HCT116 (cell line): ENCODE data around the gene CD58. TPM values are rescaled to one million over a fixed set of nuclear protein-coding genes. Genes with fewer than 3 reads are reported as not detected.

Source experiments
- ATAC-seq: fragments of 200-7000 bp; cut with Tn5 transposase; 2 replicates; pipeline ENCODE4 v1.9.1; 2020; ENCODE audit warnings: mild to moderate bottlenecking, moderate library complexity
- BruUV-seq: library from RNA; stranded (reverse); fragments of 400-500 nt; replicated peaks from 2 replicates; lab custom pipeline; 2021; lab: Mats Ljungman, UMichigan
- CTCF ChIA-PET: fragments of 300-600 bp; sonication (Branson Sonifier 250); formaldehyde crosslinking; loops from one replicate; lab custom pipeline; 2021; ENCODE audit warnings: antibody characterized with exemption; lab: Charles Lee
- POLR2A ChIA-PET: fragments of 300-600, 350-600 bp; sonication (Branson Sonifier 250); formaldehyde crosslinking; loops from one replicate; lab custom pipeline; 2021; ENCODE audit warnings: antibody characterized with exemption; lab: Charles Lee
- RAD21 ChIA-PET, 2 experiments: fragments of 300-600 bp; sonication (Branson Sonifier 250); formaldehyde crosslinking; loops; one replicate each; lab custom pipeline; 2023; ENCODE audit warnings: low total read pairs in 2 of 2; ENCODE audit not compliant: uncharacterized antibody in 2 of 2, unreplicated experiment in 2 of 2, low non-redundant PET in 1 of 2; lab: Charles Lee
- DNase-seq: peaks from one replicate; pipeline ENCODE4 v3.0.0-alpha.2; 2010; ENCODE audit warnings: low read depth, low spot score
- H2AFZ ChIP-seq: fragments of 200-600 bp; shearing (Covaris generic), sonication (generic); 2 replicates; pipeline ENCODE4 v1.6.1; 2017; ENCODE audit warnings: low read depth, mixed run types, mixed read lengths, antibody characterized with exemption, low read length; ENCODE audit not compliant: poor library complexity, severe bottlenecking
- H3K27ac ChIP-seq: 2 replicates; pipeline ENCODE4 v1.5.1; 2012; ENCODE audit warnings: low read depth, low read length
- H3K27me3 ChIP-seq: fragments of 200-600 bp; sonication (generic); 2 replicates; pipeline ENCODE4 v1.6.1; 2016; ENCODE audit warnings: mixed run types, low read length, mixed read lengths; ENCODE audit not compliant: insufficient read depth
- H3K36me3 ChIP-seq, 2 experiments: fragments of 200-500 bp in 1 of 2; fragments of 200-600 bp in 1 of 2; sonication (Bioruptor generic) in 1 of 2; sonication (generic) in 1 of 2; 2 replicates each; pipeline versions ENCODE4 v1.5.1 to v1.6.1; 2014 to 2016; ENCODE audit warnings: low read length in 2 of 2, inconsistent platforms in 1 of 2, mixed read lengths in 1 of 2, mixed run types in 1 of 2; ENCODE audit not compliant: insufficient read depth in 2 of 2, control insufficient read depth in 1 of 2
- H3K4me1 ChIP-seq, 2 experiments: fragments of 200-600 bp in 1 of 2; sonication (generic) in 1 of 2; 2 replicates each; pipeline versions ENCODE4 v1.5.1 to v1.6.1; 2012 to 2017; ENCODE audit warnings: low read length in 2 of 2, inconsistent platforms in 1 of 2, mild to moderate bottlenecking in 1 of 2, mixed read lengths in 1 of 2, mixed run types in 1 of 2, moderate library complexity in 1 of 2; ENCODE audit not compliant: insufficient read depth in 2 of 2, control insufficient read depth in 1 of 2
- H3K4me2 ChIP-seq: fragments of 200-600 bp; sonication (generic); 2 replicates; pipeline ENCODE4 v1.6.1; 2017; ENCODE audit warnings: mixed run types, low read length, mixed read lengths
- H3K4me3 ChIP-seq, 2 experiments: fragments of 200-600 bp in 1 of 2; sonication (generic) in 1 of 2; replicated peaks in 1 of 2; 2 replicates each; pipeline ENCODE4 v1.5.1; 2011 to 2016; ENCODE audit warnings: low read length in 2 of 2, control low read depth in 1 of 2, low read depth in 1 of 2, mild to moderate bottlenecking in 1 of 2, mixed read lengths in 1 of 2, mixed run types in 1 of 2
- H3K79me2 ChIP-seq: fragments of 200-600 bp; sonication (generic); 2 replicates; pipeline ENCODE4 v1.6.1; 2017; ENCODE audit warnings: mild to moderate bottlenecking, mixed run types, low read length, moderate library complexity, mixed read lengths; ENCODE audit not compliant: insufficient read depth
- H3K9ac ChIP-seq: fragments of 200-600 bp; sonication (generic); 2 replicates; pipeline ENCODE4 v1.6.1; 2016; ENCODE audit warnings: low read length, mixed read lengths
- H3K9me2 ChIP-seq: fragments of 200-600 bp; sonication (generic), shearing (Covaris generic); 2 replicates; pipeline ENCODE4 v1.6.1; 2017; ENCODE audit warnings: mixed run types, mild to moderate bottlenecking, moderate library complexity; ENCODE audit not compliant: insufficient read depth
- H3K9me3 ChIP-seq, 2 experiments: fragments of 200-500 bp in 1 of 2; fragments of 200-600 bp in 1 of 2; sonication (Bioruptor generic) in 1 of 2; sonication (generic) in 1 of 2; 2 replicates each; pipeline ENCODE4 v1.6.1; 2014 to 2017; ENCODE audit warnings: low read length in 2 of 2, mixed read lengths in 2 of 2, inconsistent platforms in 1 of 2, low read depth in 1 of 2, mild to moderate bottlenecking in 1 of 2, mixed run types in 1 of 2, moderate library complexity in 1 of 2; ENCODE audit not compliant: control insufficient read depth in 1 of 2, insufficient read depth in 1 of 2
- H4K20me1 ChIP-seq: fragments of 200-600 bp; sonication (generic), shearing (Covaris generic); 2 replicates; pipeline ENCODE4 v1.6.1; 2017; ENCODE audit warnings: mixed run types, mild to moderate bottlenecking, moderate library complexity; ENCODE audit not compliant: insufficient read depth
- ATF3 ChIP-seq: IDR thresholded peaks from 2 replicates; pipeline ENCODE4 v1.6.1; 2012
- CEBPB ChIP-seq: IDR thresholded peaks from 2 replicates; pipeline ENCODE4 v1.6.1; 2012; ENCODE audit warnings: low read depth
- FOSL1 ChIP-seq: IDR thresholded peaks from 2 replicates; pipeline ENCODE4 v1.6.1; 2012; ENCODE audit warnings: low read depth
- JUND ChIP-seq: IDR thresholded peaks from 2 replicates; pipeline ENCODE4 v1.6.1; 2012
- MAX ChIP-seq: IDR thresholded peaks from 2 replicates; pipeline ENCODE4 v1.6.1; 2012
- POLR2A ChIP-seq: IDR thresholded peaks from 2 replicates; pipeline ENCODE4 v1.7.0; 2011; ENCODE audit warnings: borderline replicate concordance; ENCODE audit not compliant: insufficient read depth, insufficient read length; ENCODE audit errors: extremely low read depth
- POLR2AphosphoS5 ChIP-seq: IDR thresholded peaks from 2 replicates; pipeline ENCODE4 v1.6.1; 2011; ENCODE audit warnings: mild to moderate bottlenecking, low read depth, low read length, moderate library complexity
- RAD21 ChIP-seq: IDR thresholded peaks from 2 replicates; pipeline ENCODE4 v1.6.1; 2012; ENCODE audit warnings: low read depth, mild to moderate bottlenecking
- REST ChIP-seq: IDR thresholded peaks from 2 replicates; pipeline ENCODE4 v1.6.1; 2012; ENCODE audit warnings: low read depth
- SIN3A ChIP-seq: IDR thresholded peaks from 2 replicates; pipeline ENCODE4 v1.6.1; 2012; ENCODE audit warnings: low read depth
- SP1 ChIP-seq: IDR thresholded peaks from 2 replicates; pipeline ENCODE4 v1.6.1; 2012; ENCODE audit warnings: low read depth
- SRF ChIP-seq: IDR thresholded peaks from 2 replicates; pipeline ENCODE4 v1.6.1; 2012; ENCODE audit warnings: low read depth
- TCF7L2 ChIP-seq: IDR thresholded peaks from 2 replicates; pipeline ENCODE4 v1.7.0; 2011; ENCODE audit warnings: borderline replicate concordance, inconsistent platforms; ENCODE audit not compliant: insufficient read depth, insufficient read length; ENCODE audit errors: extremely low read depth
- YY1 ChIP-seq: IDR thresholded peaks from 2 replicates; pipeline ENCODE4 v1.6.1; 2011; ENCODE audit warnings: low read length, low read depth, moderate library complexity, mild to moderate bottlenecking; ENCODE audit not compliant: insufficient replicate concordance; ENCODE audit errors: extremely low read depth
- ZBTB33 ChIP-seq: IDR thresholded peaks from 2 replicates; pipeline ENCODE4 v1.6.1; 2011; ENCODE audit warnings: mild to moderate bottlenecking, low read length, moderate library complexity; ENCODE audit not compliant: insufficient replicate concordance; ENCODE audit errors: extremely low read depth
- ZFX ChIP-seq: fragments of 450-650 bp; IDR thresholded peaks from 2 replicates; pipeline ENCODE4 v1.6.1; 2017
- ZNF274 ChIP-seq: fragments of 200-500 bp; sonication (Bioruptor generic); IDR thresholded peaks from 2 replicates; pipeline ENCODE4 v1.6.1; 2014; ENCODE audit warnings: mild to moderate bottlenecking, low read depth, low read length, inconsistent platforms
- intact Hi-C: fragments of 100-400 bp; cut with micrococcal nuclease; formaldehyde crosslinking; loops from 2 replicates; pipeline ENCODE4 v1.10.0; 2022
- total RNA-seq: library from RNA; stranded (reverse); gene quantifications from one replicate; pipeline ENCODE4 v1.2.1, GENCODE V29; 2021; ENCODE audit not compliant: unreplicated experiment

The CD58 gene
- total RNA-seq, 1 experiment from 2014 or later: 18.0 TPM

- TF ChIP-seq REST: no peak
- no peak for TF ChIP-seq SIN3A
- TF ChIP-seq CEBPB: no peak
- TF ChIP-seq, all 23 proteins: peak for 0
Measured at GRCh38 chr1:116476321-116476720, 94.5 kb downstream of the CD58 start (continued).

GRCh38 chr1:116475850-116476218 lies 95.0 kb downstream of the CD58 start:
- H3K79me2 ChIP-seq: no peaks in the 10 kb centered on the region
- no TSS peak for BruUV-seq
- H2AFZ ChIP-seq: no peak overlapping the region
- ATAC-seq (no peak), DNase-seq (no peak)
- ChIA-PET RAD21 (no interaction called here), POLR2A (no interaction called here), CTCF (no interaction called here)
- no peaks in the 10 kb centered on the region for H3K9me2 ChIP-seq
- H3K4me1 ChIP-seq: no peaks in the 10 kb centered on the region
- intact Hi-C loops: no loop called here
- no peak overlapping the region for H3K9ac ChIP-seq
- H3K27ac ChIP-seq: no peak overlapping the region
- H3K4me3 ChIP-seq: no peak overlapping the region
- H3K4me2 ChIP-seq: no peak overlapping the region
- H3K27me3 ChIP-seq: no peaks in the 10 kb centered on the region
- no peaks in the 10 kb centered on the region for H4K20me1 ChIP-seq
- no peaks in the 10 kb centered on the region for H3K36me3 ChIP-seq
- no peaks in the 10 kb centered on the region for H3K9me3 ChIP-seq
- TF ChIP-seq ZBTB33: no peak
- TF ChIP-seq FOSL1: no peak
- no peak for TF ChIP-seq ATF3
- TF ChIP-seq JUND: no peak
- TF ChIP-seq SIN3A: no peak
- no peak for TF ChIP-seq REST
- no peak for TF ChIP-seq TCF7L2
- no peak for TF ChIP-seq POLR2AphosphoS5
- no peak for TF ChIP-seq POLR2A
- TF ChIP-seq RAD21: no peak
- no peak for TF ChIP-seq SRF
- no peak for TF ChIP-seq ZNF274
- no peak for TF ChIP-seq SP1
- TF ChIP-seq YY1: no peak
- TF ChIP-seq ZFX: no peak
- TF ChIP-seq MAX: no peak
- no peak for TF ChIP-seq CEBPB
